Measurements from ENCODE around the gene PAK5.

Gene PAK5

GRCh38 chr20:9794831-9795230, 44.0 kb downstream of the PAK5 start:
- no peak for DNase-seq
- TF ChIP-seq CTCF (IDR thresholded peaks at IDR 0.05; ENCODE audit: low read length) (no peak), EZH2phosphoT487 (IDR thresholded peaks at IDR 0.05; ENCODE audit: low read length) (no peak), EZH2 (optimal IDR thresholded peaks at IDR 0.05; ENCODE audit: low read depth, low read length) (no peak)

GRCh38 chr20:9792674-9793073, 46.2 kb downstream of the PAK5 start:
- Histone ChIP-seq H3K27me3 (replicated peaks; ENCODE audit: insufficient read depth, low read length) (no peaks in the 10 kb centered on the region), H4K20me1 (ENCODE audit: insufficient read depth, low read length) (no peaks in the 10 kb centered on the region)

More at GRCh38 chr20:9794831-9795230, 44.0 kb downstream of the PAK5 start:
- Histone ChIP-seq H3K4me2 (ENCODE audit: low read depth, low read length) (no peak overlapping the region), H3K4me3 (ENCODE audit: low read length) (no peak overlapping the region), H2AFZ (ENCODE audit: low read length) (no peak overlapping the region), H4K20me1 (ENCODE audit: insufficient read depth, low read length) (no peaks in the 10 kb centered on the region), H3K27me3 (replicated peaks; ENCODE audit: insufficient read depth, low read length) (no peaks in the 10 kb centered on the region), H3K36me3 (replicated peaks; ENCODE audit: insufficient read depth, low read length) (no peaks in the 10 kb centered on the region), H3K9ac (ENCODE audit: low read length) (no peak overlapping the region), H3K27ac (ENCODE audit: low read length) (no peak overlapping the region), H3K9me3 (replicated peaks; ENCODE audit: insufficient read depth, low read length) (no peaks in the 10 kb centered on the region), H3K9me2 (replicated peaks; ENCODE audit: insufficient read depth, low read length) (no peaks in the 10 kb centered on the region), H3K4me1 (ENCODE audit: low read length) (no peaks in the 10 kb centered on the region), H3K79me2 (ENCODE audit: low read length) (no peaks in the 10 kb centered on the region), H3F3A (ENCODE audit: insufficient read depth, low read length) (no peaks in the 10 kb centered on the region)

GRCh38 chr20:9789131-9789530, 49.7 kb downstream of the PAK5 start:
- no peak overlapping the region for H3K4me3 ChIP-seq (ENCODE audit: low read length)
- no peak overlapping the region for H3K9ac ChIP-seq (ENCODE audit: low read length)
- no peaks in the 10 kb centered on the region for H3K36me3 ChIP-seq (replicated peaks; ENCODE audit: insufficient read depth, low read length)
- H4K20me1 ChIP-seq (ENCODE audit: insufficient read depth, low read length): no peaks in the 10 kb centered on the region
- H3K27me3 ChIP-seq (replicated peaks; ENCODE audit: insufficient read depth, low read length): no peaks in the 10 kb centered on the region
- H3F3A ChIP-seq (ENCODE audit: insufficient read depth, low read length): no peaks in the 10 kb centered on the region
- no peak overlapping the region for H3K4me2 ChIP-seq (ENCODE audit: low read depth, low read length)
- no peaks in the 10 kb centered on the region for H3K9me2 ChIP-seq (replicated peaks; ENCODE audit: insufficient read depth, low read length)
- no peaks in the 10 kb centered on the region for H3K9me3 ChIP-seq (replicated peaks; ENCODE audit: insufficient read depth, low read length)
- H3K27ac ChIP-seq (ENCODE audit: low read length): no peak overlapping the region
- no peaks in the 10 kb centered on the region for H3K79me2 ChIP-seq (ENCODE audit: low read length)
- H3K4me1 ChIP-seq (ENCODE audit: low read length): no peaks in the 10 kb centered on the region
- TF ChIP-seq EZH2phosphoT487 (IDR thresholded peaks at IDR 0.05; ENCODE audit: low read length) (no peak), CTCF (IDR thresholded peaks at IDR 0.05; ENCODE audit: low read length) (no peak), EZH2 (optimal IDR thresholded peaks at IDR 0.05; ENCODE audit: low read depth, low read length) (no peak)
- no peak overlapping the region for H2AFZ ChIP-seq (ENCODE audit: low read length)
- DNase-seq: no peak

More at GRCh38 chr20:9792674-9793073, 46.2 kb downstream of the PAK5 start:
- Histone ChIP-seq H3K4me3 (ENCODE audit: low read length) (no peak overlapping the region), H3K27ac (ENCODE audit: low read length) (no peak overlapping the region), H2AFZ (ENCODE audit: low read length) (no peak overlapping the region), H3F3A (ENCODE audit: insufficient read depth, low read length) (no peaks in the 10 kb centered on the region), H3K79me2 (ENCODE audit: low read length) (no peaks in the 10 kb centered on the region), H3K4me2 (ENCODE audit: low read depth, low read length) (no peak overlapping the region), H3K36me3 (replicated peaks; ENCODE audit: insufficient read depth, low read length) (no peaks in the 10 kb centered on the region), H3K9ac (ENCODE audit: low read length) (no peak overlapping the region), H3K9me2 (replicated peaks; ENCODE audit: insufficient read depth, low read length) (no peaks in the 10 kb centered on the region), H3K9me3 (replicated peaks; ENCODE audit: insufficient read depth, low read length) (no peaks in the 10 kb centered on the region), H3K4me1 (ENCODE audit: low read length) (no peaks in the 10 kb centered on the region)
- DNase-seq: no peak
- TF ChIP-seq EZH2 (optimal IDR thresholded peaks at IDR 0.05; ENCODE audit: low read depth, low read length): no peak
- TF ChIP-seq CTCF (IDR thresholded peaks at IDR 0.05; ENCODE audit: low read length): no peak
- no peak for TF ChIP-seq EZH2phosphoT487 (IDR thresholded peaks at IDR 0.05; ENCODE audit: low read length)
